ENCODE measurements around the gene KDM3A.

DNA sequence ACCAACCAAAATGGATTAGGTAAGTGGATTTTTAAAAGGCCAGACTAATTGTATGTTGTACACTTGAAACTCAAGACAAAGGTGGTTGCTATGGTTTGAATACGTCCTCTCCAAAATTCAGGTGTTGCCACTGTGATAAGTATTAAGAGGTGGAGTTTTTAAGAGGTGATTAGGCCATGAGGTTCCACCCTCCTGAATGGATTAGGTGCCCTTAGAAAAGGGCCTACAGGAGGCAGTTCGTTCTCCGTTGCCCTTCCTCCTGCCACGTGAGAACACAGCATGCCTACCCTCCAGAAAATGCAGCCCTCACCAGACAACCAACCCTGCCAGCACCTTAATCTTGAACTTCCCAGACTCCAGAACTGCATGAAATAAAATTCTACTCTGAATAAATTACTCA, 70.9 kb downstream of the KDM3A start:
- TF ChIP-seq TAF1 (IDR thresholded peaks at IDR 0.05; ENCODE audit: borderline replicate concordance, low read depth, low read length) (no peak), POLR2AphosphoS5 (IDR thresholded peaks at IDR 0.05; ENCODE audit: low read depth, low read length) (no peak)

Data from GM12892 (cell line).